B cell (primary cell): Measurements from ENCODE around the gene NET1. TPM values are rescaled to one million over a fixed set of nuclear protein-coding genes. Genes with fewer than 3 reads are reported as not detected.
"Not testable (repeated sequence)": the region's sequence is repeated elsewhere in the genome, so short reads cannot be mapped to it uniquely, and the experiment has no call there.

ENCODE experiments used
- ATAC-seq: fragments of 200-7000 bp; cut with Tn5 transposase; one replicate; pipeline ENCODE4 v1.10.0; 2021; ENCODE audit warnings: low read depth, mild to moderate bottlenecking, moderate number of reproducible peaks, moderate library complexity
- CTCF ChIA-PET: fragments of 350-600 bp; sonication (Branson Sonifier 250); formaldehyde crosslinking; loops from one replicate; lab custom pipeline; 2021; ENCODE audit warnings: antibody characterized with exemption, inconsistent platforms; lab: Charles Lee
- POLR2A ChIA-PET: fragments of 350-600 bp; sonication (Branson Sonifier 250); formaldehyde crosslinking; loops from one replicate; lab custom pipeline; 2021; ENCODE audit warnings: antibody characterized with exemption; lab: Charles Lee
- DNase-seq: peaks from one replicate; pipeline ENCODE4 v3.0.0; 2013
- H2AFZ ChIP-seq: 2 replicates; pipeline ENCODE4 v1.6.1; 2012; ENCODE audit warnings: mild to moderate bottlenecking, low read depth, low read length; ENCODE audit not compliant: insufficient read depth, poor library complexity, severe bottlenecking
- H3K27ac ChIP-seq, 2 donors: 1 replicate in 1 of 2; 2 replicates in 1 of 2; pipeline ENCODE4 v1.5.1; 2012 to 2013; ENCODE audit warnings: low read length in 2 of 2, mild to moderate bottlenecking in 2 of 2, moderate library complexity in 1 of 2
- H3K27me3 ChIP-seq, 4 experiments: fragments of 200-600 bp in 1 of 4; sonication (generic) in 1 of 4; replicated peaks in 1 of 4; 1 replicate in 2 of 4; 2 replicates in 2 of 4; pipeline versions ENCODE4 v1.6.1 to v1.7.0; 2013 to 2016; ENCODE audit warnings: low read length in 3 of 4, mild to moderate bottlenecking in 2 of 4, mixed read lengths in 1 of 4, moderate library complexity in 1 of 4; ENCODE audit not compliant: insufficient read depth in 4 of 4, control insufficient read depth in 3 of 4; ENCODE audit errors: control extremely low read depth in 1 of 4
- H3K36me3 ChIP-seq, 2 experiments: replicated peaks in 1 of 2; 1 replicate in 1 of 2; 2 replicates in 1 of 2; pipeline versions ENCODE4 v1.6.1 to v1.7.1; 2013; ENCODE audit warnings: low read length in 1 of 2; ENCODE audit not compliant: insufficient read depth in 2 of 2, control insufficient read depth in 1 of 2; ENCODE audit errors: control extremely low read depth in 1 of 2, extremely low read depth in 1 of 2
- H3K4me1 ChIP-seq, 2 donors: fragments of 200-600 bp in 1 of 2; sonication (generic) in 1 of 2; 1 replicate in 1 of 2; 2 replicates in 1 of 2; pipeline versions ENCODE4 v1.5.1 to v1.6.1; 2013 to 2017; ENCODE audit warnings: low read length in 2 of 2; ENCODE audit not compliant: control insufficient read depth in 2 of 2, insufficient read depth in 2 of 2
- H3K4me2 ChIP-seq: replicated peaks from 2 replicates; pipeline ENCODE3; 2012; ENCODE audit warnings: mild to moderate bottlenecking, low read depth, low read length; ENCODE audit not compliant: poor library complexity, severe bottlenecking
- H3K4me3 ChIP-seq, 5 experiments: fragments of 200-600 bp in 1 of 5; sonication (generic) in 1 of 5; 1 replicate in 3 of 5; 2 replicates in 2 of 5; pipeline versions ENCODE4 v1.5.1 to v1.7.0; 2011 to 2016; ENCODE audit warnings: low read length in 4 of 5, mild to moderate bottlenecking in 4 of 5, low read depth in 2 of 5, control low read depth in 1 of 5, moderate library complexity in 1 of 5; ENCODE audit not compliant: insufficient read depth in 1 of 5; ENCODE audit errors: control extremely low read depth in 1 of 5, extremely low read depth in 1 of 5
- H3K79me2 ChIP-seq: fragments of 200-600 bp; sonication (generic); one replicate; pipeline ENCODE4 v1.6.0; 2016; ENCODE audit warnings: low read length; ENCODE audit not compliant: control insufficient read depth, insufficient read depth
- H3K9ac ChIP-seq: fragments of 200-600 bp; sonication (generic); 2 replicates; pipeline ENCODE4 v1.6.1; 2017; ENCODE audit warnings: mild to moderate bottlenecking, low read length, moderate library complexity
- H3K9me3 ChIP-seq, 3 donors: one replicate each; pipeline versions ENCODE4 v1.6.1 to v1.7.1; 2013; ENCODE audit warnings: low read length in 2 of 3; ENCODE audit not compliant: control insufficient read depth in 2 of 3, insufficient read depth in 1 of 3; ENCODE audit errors: control extremely low read depth in 1 of 3
- H4K20me1 ChIP-seq: 2 replicates; pipeline ENCODE4 v1.6.0; 2012; ENCODE audit warnings: mild to moderate bottlenecking, low read length; ENCODE audit not compliant: insufficient read depth, control insufficient read depth, poor library complexity, severe bottlenecking
- H3K27ac Mint-ChIP-seq: one replicate; pipeline ENCODE4 v1.8.0; 2021; ENCODE audit warnings: mixed read lengths
- H3K27me3 Mint-ChIP-seq: one replicate; pipeline ENCODE4 v1.8.0; 2021; ENCODE audit warnings: mixed read lengths
- H3K4me1 Mint-ChIP-seq: one replicate; pipeline ENCODE4 v1.8.0; 2021; ENCODE audit warnings: mixed read lengths
- H3K4me3 Mint-ChIP-seq: one replicate; pipeline ENCODE4 v1.8.0; 2021; ENCODE audit warnings: mixed read lengths
- H3K9me3 Mint-ChIP-seq: one replicate; pipeline ENCODE4 v1.8.0; 2022; ENCODE audit warnings: mixed read lengths; ENCODE audit not compliant: insufficient read depth
- CTCF ChIP-seq: fragments of 200-600 bp; IDR thresholded peaks from one replicate; pipeline ENCODE4 v1.8.0; 2022; ENCODE audit warnings: antibody characterized with exemption, mild to moderate bottlenecking
- EZH2 ChIP-seq: IDR thresholded peaks from 2 replicates; pipeline ENCODE4 v1.6.1; 2012; ENCODE audit warnings: borderline replicate concordance, low read depth, mild to moderate bottlenecking, moderate library complexity, low read length; ENCODE audit not compliant: insufficient read depth, poor library complexity, severe bottlenecking
- WGBS: methylation state at CpG from one replicate; pipeline ENCODE4 v1.1.5; 2013; ENCODE audit warnings: missing lambda C conversion rate; ENCODE audit not compliant: insufficient coverage; 5-methylcytosine and 5-hydroxymethylcytosine counted together
- intact Hi-C: fragments of 100-400 bp; cut with micrococcal nuclease; formaldehyde crosslinking; loops from one replicate; pipeline ENCODE4 v1.10.0; 2022
- polyA plus RNA-seq: library from polyadenylated mRNA; depleted of rRNA; stranded (reverse); fragments of >200 nt; gene quantifications from 2 replicates; pipeline ENCODE4 v1.2.3, GENCODE V29; 2012
- total RNA-seq, 2 donors: library from RNA; stranded (reverse); fragments of 120-200 nt in 1 of 2; gene quantifications; 1 replicate in 1 of 2; 2 replicates in 1 of 2; pipeline versions ENCODE4 v1.2.3 to v1.2.4, GENCODE V29; 2013 to 2022

NET1 gene
- total and polyA plus RNA-seq, 2 donors (not counting 1 experiment from before 2014, with no cell fraction given): 3.5 to 6.4 TPM

GRCh38 chr10:5470062-5470751, 57.9 kb downstream of the NET1 start:
- Histone ChIP-seq H2AFZ (no peak overlapping the region), H3K4me1 (no peaks in the 10 kb centered on the region), H3K9ac (no peak overlapping the region), H3K9me3 (peaks cover 0 to 16% (median 0%) of the 10 kb centered on the region in 3 donors), H4K20me1 (no peaks in the 10 kb centered on the region), H3K27me3 (no peaks in the 10 kb centered on the region), H3K79me2 (no peaks in the 10 kb centered on the region), H3K27ac (no peak overlapping the region), H3K4me3 (no peak overlapping the region), H3K4me2 (no peak overlapping the region), H3K36me3 (no peaks in the 10 kb centered on the region)
- intact Hi-C loops: no loop called here
- ChIA-PET POLR2A (no interaction called here), CTCF (no interaction called here)
- no peak overlapping the region for H3K27ac Mint-ChIP-seq
- WGBS: 94% methylated on average over 11 of the region's 15 CpGs
- TF ChIP-seq EZH2: no peak
- TF ChIP-seq CTCF: no peak
- no peak overlapping the region for H3K4me3 Mint-ChIP-seq
- peaks cover 5% of the 10 kb centered on the region for H3K27me3 Mint-ChIP-seq
- DNase-seq: no peak
- no peaks in the 10 kb centered on the region for H3K9me3 Mint-ChIP-seq
- H3K4me1 Mint-ChIP-seq: no peaks in the 10 kb centered on the region
- ATAC-seq: no peak

- H2AFZ ChIP-seq, H3K9me3 Mint-ChIP-seq, H3K9ac ChIP-seq, H3K27ac ChIP-seq, intact Hi-C loops, H3K9me3 ChIP-seq, H3K4me3 Mint-ChIP-seq, H3K79me2 ChIP-seq, CTCF ChIA-PET, DNase-seq, ATAC-seq, H3K4me3 ChIP-seq, POLR2A ChIA-PET, H3K36me3 ChIP-seq, H3K4me2 ChIP-seq, H4K20me1 ChIP-seq, H3K27me3 ChIP-seq, H3K4me1 Mint-ChIP-seq, H3K27ac Mint-ChIP-seq, H3K4me1 ChIP-seq: not testable (repeated sequence)
- peaks cover 12% of the 10 kb centered on the region for H3K27me3 Mint-ChIP-seq
- 99% methylated on average over 4 of the region's 4 CpGs for WGBS
Measured at GRCh38 chr10:5474642-5475041, 62.3 kb downstream of the NET1 start.

GRCh38 chr10:5475088-5475487, 62.7 kb downstream of the NET1 start:
- peaks cover 12% of the 10 kb centered on the region for H3K27me3 Mint-ChIP-seq
- H3K4me3 ChIP-seq, H3K9me3 ChIP-seq, H3K4me2 ChIP-seq, H3K79me2 ChIP-seq, H3K4me1 Mint-ChIP-seq, H4K20me1 ChIP-seq, H3K27ac Mint-ChIP-seq, POLR2A ChIA-PET, DNase-seq, intact Hi-C loops, H3K4me3 Mint-ChIP-seq, H3K36me3 ChIP-seq, H3K27me3 ChIP-seq, H3K9ac ChIP-seq, H3K27ac ChIP-seq, H2AFZ ChIP-seq, CTCF ChIA-PET, H3K4me1 ChIP-seq, H3K9me3 Mint-ChIP-seq, ATAC-seq: not testable (repeated sequence)
- 90% methylated on average over 3 of the region's 8 CpGs for WGBS
